Natural killer cell treated with Interleukin-12 subunit alpha and Interleukin-12 subunit beta and Interleukin-15 and Interleukin-18, amount 100 ng/mL, for 72 hours (primary cell): ENCODE data around the gene DNPEP. TPM values are rescaled to one million over a fixed set of nuclear protein-coding genes. Genes with fewer than 3 reads are reported as not detected.

ENCODE experiments used
- ATAC-seq, 2 donors: fragments of 150-1000 bp; cut with Tn5 transposase in 1 of 2; sonication (Bioruptor Pico), chemical (Tn5 transposase) in 1 of 2; 2 replicates each; pipeline ENCODE4 v1.10.0; 2021
- DNase-seq: peaks from one replicate; pipeline ENCODE4 v3.0.0; 2022; ENCODE audit warnings: low spot score
- H3K27ac Mint-ChIP-seq, 2 donors: 1 replicate in 1 of 2; 2 replicates in 1 of 2; pipeline ENCODE4 v1.8.0; 2022; ENCODE audit warnings: mixed read lengths in 2 of 2, mild to moderate bottlenecking in 1 of 2, moderate library complexity in 1 of 2
- H3K27me3 Mint-ChIP-seq, 2 donors: 1 replicate in 1 of 2; 2 replicates in 1 of 2; pipeline ENCODE4 v1.8.0; 2022; ENCODE audit warnings: mixed read lengths in 2 of 2
- H3K36me3 Mint-ChIP-seq: one replicate; pipeline ENCODE4 v1.8.0; 2022; ENCODE audit warnings: mixed read lengths
- H3K4me1 Mint-ChIP-seq, 2 donors: 1 replicate in 1 of 2; 2 replicates in 1 of 2; pipeline ENCODE4 v1.8.0; 2022; ENCODE audit warnings: low read depth in 2 of 2, mixed read lengths in 2 of 2, mild to moderate bottlenecking in 1 of 2
- H3K4me3 Mint-ChIP-seq: one replicate; pipeline ENCODE4 v1.8.0; 2022; ENCODE audit warnings: mixed read lengths
- H3K9me3 Mint-ChIP-seq: 2 replicates; pipeline ENCODE4 v1.8.0; 2022; ENCODE audit warnings: mixed read lengths
- total RNA-seq, 2 donors: library from RNA; stranded (reverse); gene quantifications; one replicate each; pipeline ENCODE4 v1.2.3, GENCODE V29; 2022

DNPEP gene
- total RNA-seq = 100 to 1,000 TPM in 1 of 2 donors, 10 to 100 TPM in 1; 85.3 to 116 TPM

DNA sequence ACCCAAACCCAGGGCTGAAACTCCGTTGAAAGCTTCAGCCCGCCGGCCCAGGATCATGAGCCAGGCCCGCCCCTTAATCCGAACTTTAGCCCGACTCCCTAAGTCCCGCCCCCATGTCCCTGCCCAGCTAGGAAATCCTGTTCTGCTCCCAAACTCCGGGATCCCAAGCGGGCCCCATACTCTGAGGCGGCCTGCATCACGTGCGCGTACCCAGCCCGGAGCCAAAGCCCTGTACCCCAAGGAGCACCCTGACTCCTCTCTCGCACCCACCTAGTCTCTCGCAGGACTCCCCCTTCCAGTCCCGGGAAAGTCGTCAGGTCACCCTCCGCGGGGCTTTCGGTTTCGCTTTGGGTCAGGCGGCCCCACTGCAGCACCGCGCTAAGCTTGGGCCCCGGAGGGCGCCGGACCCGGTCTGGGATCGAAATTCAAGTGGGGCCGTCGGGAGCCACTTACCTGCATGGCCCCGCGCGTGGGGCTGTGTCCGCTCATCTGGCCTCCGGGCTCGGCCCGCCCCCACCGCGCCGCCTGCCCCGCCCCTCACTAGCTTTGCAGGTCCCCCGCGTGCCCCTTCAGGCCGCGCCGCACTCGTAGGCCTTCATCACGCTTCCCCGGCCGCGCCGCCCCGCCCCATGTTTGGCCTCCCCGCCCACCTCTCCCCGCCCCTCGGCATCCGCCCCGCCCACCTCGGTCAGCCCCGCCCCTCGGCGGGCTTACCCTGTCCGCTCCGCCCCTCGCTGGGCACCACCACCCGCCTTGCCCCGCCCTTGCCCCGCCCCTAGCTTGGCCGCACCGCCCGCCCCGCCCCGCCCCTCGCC, at the start of gene DNPEP:
TSS of gene DNPEP (minus strand) at position 607 of the 815 bp plus-strand sequence. CDS start at position 489, 118 bp downstream.
- peak within 1 kb of the TSS; percentile 93 to 97 for H3K27ac Mint-ChIP-seq
- peaks cover 5% of the 10 kb centered on the region for H3K36me3 Mint-ChIP-seq
- peak; percentile 74 to 81 for ATAC-seq
- peaks cover 12 to 15% of the 10 kb centered on the region in 2 donors for H3K4me1 Mint-ChIP-seq
- H3K27me3 Mint-ChIP-seq = peaks cover under 1 to 2% of the 10 kb centered on the region in 2 donors
- peak within 1 kb of the TSS; percentile 94 for H3K4me3 Mint-ChIP-seq
- no peaks in the 10 kb centered on the region for H3K9me3 Mint-ChIP-seq
- DNase-seq = peak; percentile 93

DNA sequence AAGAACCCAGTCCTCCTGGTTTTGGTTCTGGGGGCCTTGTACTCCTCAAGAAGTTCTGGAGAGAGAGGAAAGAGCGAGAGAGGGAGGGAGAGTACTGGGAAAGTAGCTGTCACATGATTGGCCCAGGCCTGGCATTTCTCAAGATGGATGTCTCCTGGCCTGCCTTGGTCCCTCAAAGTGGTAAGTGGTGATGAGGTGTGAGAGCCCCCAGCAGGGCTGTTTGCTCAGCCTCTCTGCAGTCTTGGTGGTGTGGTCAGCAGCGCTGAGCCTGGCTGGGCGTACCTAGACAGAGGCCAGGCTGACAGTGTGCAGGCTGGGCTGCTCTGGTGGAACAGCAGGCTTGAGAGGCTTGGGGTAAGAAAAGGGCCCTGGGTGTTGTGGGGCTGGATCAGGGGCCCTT, 49.4 kb upstream of the DNPEP start:
- no peak for DNase-seq
- no peaks in the 10 kb centered on the region for H3K9me3 Mint-ChIP-seq
- peaks cover 7 to 8% of the 10 kb centered on the region in 2 donors for H3K4me1 Mint-ChIP-seq
- no peaks in the 10 kb centered on the region for H3K36me3 Mint-ChIP-seq
- H3K27ac Mint-ChIP-seq = no peak overlapping the region
- H3K4me3 Mint-ChIP-seq = no peak overlapping the region
- peaks cover 23 to 37% of the 10 kb centered on the region in 2 donors for H3K27me3 Mint-ChIP-seq
- ATAC-seq = peak in 1 of 2 donors; percentile 15

DNA sequence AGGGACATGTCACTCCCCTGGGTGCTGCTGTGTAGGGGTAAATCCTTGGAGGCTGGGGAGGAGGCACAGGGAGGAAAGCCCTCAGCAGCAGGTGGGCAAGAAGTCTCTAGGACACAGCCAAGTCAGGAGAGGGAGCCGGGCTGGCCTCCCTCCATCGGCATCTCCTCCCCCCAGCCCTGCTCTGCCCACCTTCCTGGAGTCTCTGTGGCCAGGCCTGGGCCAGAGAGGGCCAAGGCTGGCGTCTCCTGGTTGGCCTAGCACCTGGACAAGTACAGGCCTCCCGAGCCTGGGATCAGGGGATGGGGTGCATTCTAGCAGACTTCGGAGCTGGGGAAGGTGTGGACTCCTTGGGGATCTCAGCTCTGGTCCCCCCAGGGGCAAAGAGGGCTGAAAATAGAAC, 48.8 kb upstream of the DNPEP start:
- H3K4me3 Mint-ChIP-seq = no peak overlapping the region
- H3K9me3 Mint-ChIP-seq = no peaks in the 10 kb centered on the region
- peaks cover 7 to 8% of the 10 kb centered on the region in 2 donors for H3K4me1 Mint-ChIP-seq
- ATAC-seq (no peak), DNase-seq (no peak)
- H3K36me3 Mint-ChIP-seq = no peaks in the 10 kb centered on the region
- H3K27me3 Mint-ChIP-seq = peaks cover 26 to 38% of the 10 kb centered on the region in 2 donors
- H3K27ac Mint-ChIP-seq = no peak overlapping the region

DNA sequence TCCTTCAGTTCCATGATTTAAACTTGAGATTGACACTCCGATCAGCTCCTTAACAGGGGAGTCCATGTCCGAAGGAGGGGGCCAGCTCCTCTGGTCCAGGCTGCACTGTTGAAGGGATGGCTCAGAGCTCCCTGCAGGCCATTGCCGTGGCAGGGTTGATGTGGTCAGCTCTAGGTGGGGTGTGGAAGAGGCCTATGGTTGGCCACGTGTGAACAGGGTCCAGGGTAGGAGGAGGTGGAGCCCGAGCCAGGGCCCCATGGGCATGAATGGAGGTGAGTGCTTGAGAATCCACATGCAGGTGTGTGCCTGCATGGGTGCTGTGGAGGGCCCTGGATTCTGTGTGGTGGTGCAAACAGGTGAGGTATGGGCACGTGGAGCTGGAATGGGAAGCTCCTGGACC, 48.0 kb upstream of the DNPEP start:
- no peaks in the 10 kb centered on the region for H3K9me3 Mint-ChIP-seq
- no peak for DNase-seq
- peaks cover 24 to 30% of the 10 kb centered on the region in 2 donors for H3K27me3 Mint-ChIP-seq
- no peak overlapping the region for H3K4me3 Mint-ChIP-seq
- H3K36me3 Mint-ChIP-seq = no peaks in the 10 kb centered on the region
- peaks cover under 1 to 2% of the 10 kb centered on the region in 2 donors for H3K4me1 Mint-ChIP-seq
- no peak for ATAC-seq
- H3K27ac Mint-ChIP-seq = no peak overlapping the region

DNA sequence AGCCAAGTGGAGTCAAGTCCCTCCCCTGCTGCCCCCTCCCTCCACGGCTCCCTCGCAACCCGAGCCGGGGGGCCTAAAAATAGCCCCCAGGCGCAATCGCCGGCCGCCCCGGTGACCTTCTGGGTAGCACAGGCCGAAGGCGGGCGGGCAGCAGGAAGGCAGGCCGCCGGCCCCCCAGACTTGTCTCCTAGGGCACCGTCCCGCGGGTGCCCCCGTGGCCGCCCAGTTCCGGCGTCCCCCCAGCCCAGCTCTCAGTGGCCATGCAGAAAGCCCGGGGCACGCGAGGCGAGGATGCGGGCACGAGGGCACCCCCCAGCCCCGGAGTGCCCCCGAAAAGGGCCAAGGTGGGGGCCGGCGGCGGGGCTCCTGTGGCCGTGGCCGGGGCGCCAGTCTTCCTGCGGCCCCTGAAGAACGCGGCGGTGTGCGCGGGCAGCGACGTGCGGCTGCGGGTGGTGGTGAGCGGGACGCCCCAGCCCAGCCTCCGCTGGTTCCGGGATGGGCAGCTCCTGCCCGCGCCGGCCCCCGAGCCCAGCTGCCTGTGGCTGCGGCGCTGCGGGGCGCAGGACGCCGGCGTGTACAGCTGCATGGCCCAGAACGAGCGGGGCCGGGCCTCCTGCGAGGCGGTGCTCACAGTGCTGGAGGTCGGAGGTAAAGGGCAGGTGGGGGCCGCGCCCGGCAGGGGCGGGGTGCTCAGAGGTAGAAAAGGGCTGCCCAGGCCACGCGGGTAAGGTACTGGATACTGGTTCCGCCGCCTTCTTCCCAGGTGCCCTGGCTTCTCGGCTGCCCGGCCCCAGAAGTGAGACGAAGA, 47.2 kb upstream of the DNPEP start, which contains the start of gene SPEG:
TSS of gene SPEG (plus strand) at position 126 of the 808 bp plus-strand sequence. CDS start at position 261, 135 bp downstream.
- H3K4me3 Mint-ChIP-seq = no peak within 1 kb of the TSS
- DNase-seq (no peak), ATAC-seq (peak in 1 of 2 donors; percentile 3)
- H3K36me3 Mint-ChIP-seq = no peaks in the 10 kb centered on the region
- H3K4me1 Mint-ChIP-seq = no peaks in the 10 kb centered on the region
- peaks cover 22 to 28% of the 10 kb centered on the region in 2 donors for H3K27me3 Mint-ChIP-seq
- H3K9me3 Mint-ChIP-seq = no peaks in the 10 kb centered on the region
- H3K27ac Mint-ChIP-seq = no peak within 1 kb of the TSS

DNA sequence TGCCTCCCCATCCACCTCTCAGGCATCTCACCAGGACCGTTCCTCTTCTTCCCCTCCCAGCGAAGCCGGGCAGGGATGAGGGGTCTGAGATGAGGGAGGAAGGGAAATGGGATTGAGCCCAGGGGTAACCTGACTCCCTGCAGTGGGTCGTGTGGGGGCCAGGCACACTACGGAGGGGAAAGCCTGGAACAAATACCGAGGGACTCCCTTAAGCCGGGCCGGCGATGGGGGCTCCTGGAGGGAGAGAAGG, 46.7 kb upstream of the DNPEP start:
- no peak overlapping the region for H3K4me3 Mint-ChIP-seq
- H3K9me3 Mint-ChIP-seq = no peaks in the 10 kb centered on the region
- no peaks in the 10 kb centered on the region for H3K36me3 Mint-ChIP-seq
- H3K4me1 Mint-ChIP-seq = no peaks in the 10 kb centered on the region
- no peak for ATAC-seq
- H3K27me3 Mint-ChIP-seq = peaks cover 22 to 25% of the 10 kb centered on the region in 2 donors
- no peak for DNase-seq
- H3K27ac Mint-ChIP-seq = no peak overlapping the region

DNA sequence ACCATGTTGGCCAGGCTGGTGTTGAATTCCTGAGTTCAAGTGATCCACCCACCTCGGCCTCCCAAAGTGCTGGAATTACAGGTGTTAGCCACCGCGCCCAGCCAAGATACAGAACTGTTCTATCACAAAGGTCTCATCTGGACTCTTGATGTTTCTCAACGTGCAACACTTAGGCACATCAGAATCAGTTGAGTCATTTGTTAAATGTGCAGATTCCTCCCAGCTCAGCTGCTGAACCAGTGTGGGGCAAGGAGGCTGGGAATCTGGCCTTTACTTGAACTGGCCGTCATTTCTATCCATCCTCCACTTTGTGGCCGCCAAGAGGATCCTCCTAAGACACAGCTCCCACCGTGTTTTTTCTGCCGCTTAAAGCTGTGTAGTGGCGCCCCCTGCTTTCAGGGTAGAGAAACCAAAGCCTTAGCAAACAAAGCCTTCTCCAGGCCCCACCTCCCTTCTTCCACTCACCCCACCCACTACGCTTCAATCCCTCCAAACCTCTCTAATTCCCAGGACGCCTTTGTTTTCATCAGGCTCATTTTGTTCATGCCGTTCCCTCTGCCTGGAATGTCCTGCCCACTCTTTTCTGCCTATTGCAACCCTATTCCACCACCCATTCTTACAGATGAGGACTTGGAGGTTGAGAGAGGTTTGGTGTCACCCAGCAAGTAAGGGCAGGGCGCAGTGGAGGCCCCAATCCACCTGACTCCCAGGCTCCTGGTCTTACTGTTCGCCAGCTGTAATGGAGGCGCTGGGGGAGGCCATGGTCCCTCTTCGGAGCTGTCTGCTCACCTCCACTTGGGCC, 46.2 kb upstream of the DNPEP start:
- Mint-ChIP-seq H3K4me3 (no peak overlapping the region), H3K4me1 (no peaks in the 10 kb centered on the region), H3K9me3 (no peaks in the 10 kb centered on the region), H3K27me3 (peaks cover 22 to 25% of the 10 kb centered on the region in 2 donors), H3K27ac (no peak overlapping the region), H3K36me3 (no peaks in the 10 kb centered on the region)
- DNase-seq (no peak), ATAC-seq (no peak)

DNA sequence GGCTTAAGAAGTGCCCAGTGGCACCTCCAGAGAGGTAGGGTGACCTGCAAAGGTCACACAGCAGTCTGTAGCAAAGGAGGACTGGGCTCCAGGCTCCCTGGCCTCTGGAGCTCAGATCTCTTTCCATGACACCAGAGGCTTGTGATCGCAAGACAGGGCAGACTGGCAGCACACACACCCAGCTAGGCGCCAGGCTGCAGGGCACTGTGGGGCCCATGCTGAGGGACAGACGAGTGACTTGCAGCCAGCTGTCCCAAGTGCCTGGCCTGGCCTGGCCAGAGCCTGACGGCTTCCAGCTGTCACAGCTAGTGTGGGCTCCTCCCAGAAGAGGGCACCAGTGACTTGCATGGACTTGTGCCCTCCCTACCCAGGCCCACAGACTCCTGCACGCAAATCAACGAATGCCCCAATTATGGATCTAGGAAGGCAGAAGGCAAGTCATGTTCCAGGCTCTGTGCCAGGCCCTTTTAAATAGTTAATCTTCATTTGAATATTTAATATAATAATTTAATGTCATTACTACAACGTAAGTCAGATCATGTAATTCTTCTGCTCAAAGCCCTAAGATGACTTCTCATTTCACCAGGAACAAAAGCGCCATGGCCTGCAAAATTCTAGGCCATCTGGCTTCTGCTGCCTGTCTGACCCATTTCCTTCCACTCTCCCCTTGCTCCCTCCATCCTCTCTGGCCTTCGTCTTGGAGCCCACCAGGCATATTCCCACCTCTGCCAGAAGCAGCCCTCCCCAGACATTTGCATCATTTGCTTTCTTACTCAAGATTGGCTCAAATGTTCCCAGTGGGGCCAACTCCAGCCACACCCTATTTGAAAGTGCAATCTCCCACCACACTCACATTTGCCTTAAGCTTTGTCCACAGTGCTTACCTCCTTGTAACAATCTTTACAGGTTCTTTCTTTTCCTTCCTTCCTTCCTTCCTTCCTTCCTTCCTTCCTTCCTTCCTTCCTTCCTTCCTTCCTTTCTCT, 43.2 kb upstream of the DNPEP start:
- Mint-ChIP-seq H3K9me3 (no peaks in the 10 kb centered on the region), H3K27ac (no peak overlapping the region), H3K36me3 (no peaks in the 10 kb centered on the region), H3K4me1 (no peaks in the 10 kb centered on the region), H3K4me3 (no peak overlapping the region), H3K27me3 (peaks cover 22 to 26% of the 10 kb centered on the region in 2 donors)
- ATAC-seq (peak in 1 of 2 donors; percentile 47), DNase-seq (peak; percentile 42)

DNA sequence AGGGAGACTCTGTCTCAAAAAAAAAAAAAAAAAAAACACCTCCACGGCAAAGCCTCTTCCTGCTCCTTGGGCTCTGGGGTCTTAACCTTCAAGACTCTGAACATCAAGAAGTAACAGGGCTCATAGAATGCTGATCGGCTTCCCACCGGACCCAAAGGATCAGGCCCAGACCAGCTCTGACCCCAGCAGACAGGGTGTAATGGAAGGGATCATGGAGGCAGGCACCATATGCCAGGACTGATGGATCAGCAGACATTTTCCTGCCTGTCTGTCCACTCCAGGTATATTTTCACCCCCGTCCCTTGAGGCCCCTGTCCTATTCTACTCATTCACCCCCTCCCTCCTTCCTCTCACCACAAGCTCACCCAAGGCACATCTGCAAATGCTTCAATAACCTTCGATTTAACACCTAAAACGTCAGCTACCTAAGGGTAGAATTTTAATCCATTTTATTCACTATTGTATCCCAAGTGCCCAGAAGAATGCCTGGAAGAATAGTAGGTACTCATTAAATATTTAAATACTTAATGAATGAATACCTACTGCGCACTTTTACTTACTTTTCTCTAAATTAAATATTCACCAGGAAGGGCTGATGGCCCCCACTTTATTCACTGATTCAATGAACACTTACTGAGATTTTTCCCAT, 42.4 kb upstream of the DNPEP start:
- no peaks in the 10 kb centered on the region for H3K36me3 Mint-ChIP-seq
- H3K4me1 Mint-ChIP-seq = no peaks in the 10 kb centered on the region
- H3K27me3 Mint-ChIP-seq = peaks cover 20 to 22% of the 10 kb centered on the region in 2 donors
- ATAC-seq (no peak), DNase-seq (peak; percentile 6)
- H3K4me3 Mint-ChIP-seq = no peak overlapping the region
- no peaks in the 10 kb centered on the region for H3K9me3 Mint-ChIP-seq
- H3K27ac Mint-ChIP-seq = no peak overlapping the region

DNA sequence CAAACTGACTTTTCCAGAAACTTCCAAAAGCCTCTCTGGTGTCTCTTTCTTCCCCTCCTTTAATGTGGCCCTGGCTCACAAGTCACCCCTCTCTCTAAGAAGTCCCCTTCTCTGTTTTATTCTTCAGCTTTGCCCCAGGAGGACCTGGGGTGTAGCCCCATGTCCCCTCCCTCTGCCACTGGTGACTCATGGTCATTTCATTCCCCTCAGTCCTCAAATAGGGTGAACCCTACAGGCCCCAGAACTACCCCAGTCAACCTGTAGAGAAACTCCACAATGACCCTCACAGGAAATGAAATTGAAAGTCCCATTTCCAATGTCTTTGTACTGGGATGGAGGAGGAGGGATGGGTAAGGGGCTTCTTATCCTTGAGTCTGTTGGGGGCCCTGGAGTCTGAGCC, 40.8 kb upstream of the DNPEP start:
- no peaks in the 10 kb centered on the region for H3K9me3 Mint-ChIP-seq
- H3K27me3 Mint-ChIP-seq = peaks cover 14 to 20% of the 10 kb centered on the region in 2 donors
- no peaks in the 10 kb centered on the region for H3K4me1 Mint-ChIP-seq
- H3K27ac Mint-ChIP-seq = no peak overlapping the region
- H3K36me3 Mint-ChIP-seq = no peaks in the 10 kb centered on the region
- DNase-seq (peak; percentile 6), ATAC-seq (no peak)
- H3K4me3 Mint-ChIP-seq = no peak overlapping the region

DNA sequence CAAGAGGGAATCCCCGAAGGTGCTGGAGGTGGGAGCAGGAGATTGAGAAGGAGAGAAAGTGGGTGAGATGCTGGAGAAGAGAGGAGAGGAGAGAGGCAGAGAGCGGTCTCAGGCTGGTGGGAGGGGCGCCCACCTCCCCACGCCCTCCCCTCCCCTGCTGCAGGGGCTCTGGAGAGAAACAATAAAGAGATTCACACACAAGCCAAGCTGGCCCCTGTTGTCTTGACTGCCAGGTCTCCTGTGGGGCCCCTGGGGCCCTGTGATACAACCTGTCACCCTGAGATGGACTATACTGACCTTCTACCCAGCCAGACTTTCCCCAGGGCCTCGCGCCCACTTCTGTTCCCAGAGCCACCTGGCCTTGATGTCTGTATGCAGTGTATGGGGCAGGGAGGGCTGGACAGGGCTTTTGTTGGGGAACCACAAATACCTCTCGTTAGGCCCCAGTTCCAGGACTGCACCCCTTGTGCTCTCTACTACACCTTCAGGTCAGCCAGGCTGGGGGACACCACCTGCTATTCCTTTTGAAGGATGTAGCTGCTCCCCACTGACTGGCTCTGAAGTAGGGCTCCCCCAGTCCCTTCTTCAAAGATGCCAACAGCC, 38.9 kb upstream of the DNPEP start:
- Mint-ChIP-seq H3K27me3 (peaks cover 5 to 12% of the 10 kb centered on the region in 2 donors), H3K4me1 (no peaks in the 10 kb centered on the region), H3K9me3 (no peaks in the 10 kb centered on the region), H3K36me3 (no peaks in the 10 kb centered on the region), H3K27ac (no peak overlapping the region), H3K4me3 (no peak overlapping the region)
- no peak for ATAC-seq
- no peak for DNase-seq

DNA sequence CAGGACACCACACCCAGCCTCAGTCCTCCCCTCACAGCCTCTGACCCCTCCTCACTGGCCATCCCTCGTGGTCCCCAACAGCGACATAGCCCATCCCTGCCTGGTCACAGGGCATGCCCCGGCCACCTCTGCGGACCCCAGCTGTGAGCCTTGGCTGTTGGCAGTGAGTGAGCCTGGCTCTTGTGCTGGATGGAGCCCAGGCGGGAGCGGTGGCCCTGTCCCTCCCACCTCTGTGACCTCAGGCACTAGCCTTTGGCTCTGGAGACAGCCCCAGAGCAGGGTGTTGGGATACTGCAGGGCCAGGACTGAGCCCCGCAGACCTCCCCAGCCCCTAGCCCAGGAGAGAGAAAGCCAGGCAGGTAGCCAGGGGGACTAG, 38.3 kb upstream of the DNPEP start:
- Mint-ChIP-seq H3K9me3 (no peaks in the 10 kb centered on the region), H3K4me3 (no peak overlapping the region), H3K36me3 (no peaks in the 10 kb centered on the region), H3K27me3 (peaks cover 5 to 6% of the 10 kb centered on the region in 2 donors), H3K27ac (no peak overlapping the region), H3K4me1 (no peaks in the 10 kb centered on the region)
- ATAC-seq (peak in 1 of 2 donors; percentile 34), DNase-seq (no peak)
